ENCODE measurements around the gene SLC10A4. TPM values are rescaled to one million over a fixed set of nuclear protein-coding genes. Genes with fewer than 3 reads are reported as not detected.

Gene SLC10A4
- total and polyA plus RNA-seq, 2 of the 13 experiments (the other 11 are each of a cell fraction or from before 2014, with no cell fraction given), result 0.04 to 0.07 TPM

GRCh38 chr4:48498895-48499294, 15.8 kb downstream of the SLC10A4 start:
- H3K27ac ChIP-seq (ENCODE audit: extremely low read length, insufficient read depth, low read length), result no peak overlapping the region
- 95% methylated on average over 4 of the region's 4 CpGs for WGBS (ENCODE audit: low lambda C conversion rate)
- in situ Hi-C loops (cut with HindIII; ENCODE audit: extremely low pct_ligation_motif_present, low pct_unique_long_range_greater_than_20kb) (no loop called here), intact Hi-C loops (cut with micrococcal nuclease; ENCODE audit: unreplicated experiment) (no loop called here)
- H3K36me3 ChIP-seq (replicated peaks in 1 of 2; ENCODE audit: control insufficient read depth in 1 of 2, insufficient read depth in 2 of 2, low read length in 2 of 2), result 0 out of 5 replicates have a peak, but pooled peaks cover 0 to 6% of the 10 kb centered on the region in 2 experiments
- H3K9me3 ChIP-seq (ENCODE audit: low read length), result no peaks in the 10 kb centered on the region
- H3K4me3 ChIP-seq (replicated peaks in 1 of 3; ENCODE audit: insufficient read depth in 1 of 3, low read depth in 2 of 3, low read length in 3 of 3), result no peak overlapping the region
- BruUV-seq (replicated peaks), result TSS peak; percentile 39
- H3K9ac ChIP-seq (ENCODE audit: insufficient read depth, low read depth, low read length), result no peak overlapping the region
- H3K4me1 ChIP-seq (ENCODE audit: insufficient read depth, low read length), result no peaks in the 10 kb centered on the region
- no peaks in the 10 kb centered on the region for H4K20me1 ChIP-seq (ENCODE audit: insufficient read depth, low read length)
- ATAC-seq (no peak), FAIRE-seq (no peak), DNase-seq (ENCODE audit: low spot score) (no peak)
- no peak overlapping the region for H3K4me2 ChIP-seq (ENCODE audit: low read depth, low read length)
- no peaks in the 10 kb centered on the region for H3K79me2 ChIP-seq (ENCODE audit: insufficient read depth, low read length)
- no peaks in the 10 kb centered on the region; a peak in 1 of 5 replicates for H3K27me3 ChIP-seq (ENCODE audit: control insufficient read depth in 1 of 2, insufficient read depth in 2 of 2, low read length in 2 of 2)
- ChIA-PET POLR2A (no interaction called here), CTCF (ENCODE audit: low intra/inter-chr PET ratio, low total read pairs) (no interaction called here)
- TF ChIP-seq ZNF234 (CRISPR knock-in tag; conservative IDR thresholded peaks at IDR 0.05) (no peak), ZNF33A (CRISPR knock-in tag; IDR thresholded peaks at IDR 0.05; ENCODE audit: borderline replicate concordance) (no peak), BRCA1 (CRISPR knock-in tag; IDR thresholded peaks at IDR 0.05) (no peak), TFDP2 (CRISPR knock-in tag; IDR thresholded peaks at IDR 0.05) (no peak), ASH2L (IDR thresholded peaks at IDR 0.05; ENCODE audit: insufficient read length, low read depth, low read length) (no peak), ZNF329 (CRISPR knock-in tag; IDR thresholded peaks at IDR 0.05; ENCODE audit: low read depth) (no peak), TBX3 (IDR thresholded peaks at IDR 0.05; ENCODE audit: borderline replicate concordance) (no peak), SMAD1 (CRISPR knock-in tag; IDR thresholded peaks at IDR 0.05; ENCODE audit: borderline replicate concordance, low read depth) (no peak)
- TF ChIP-seq, protein P1, sequence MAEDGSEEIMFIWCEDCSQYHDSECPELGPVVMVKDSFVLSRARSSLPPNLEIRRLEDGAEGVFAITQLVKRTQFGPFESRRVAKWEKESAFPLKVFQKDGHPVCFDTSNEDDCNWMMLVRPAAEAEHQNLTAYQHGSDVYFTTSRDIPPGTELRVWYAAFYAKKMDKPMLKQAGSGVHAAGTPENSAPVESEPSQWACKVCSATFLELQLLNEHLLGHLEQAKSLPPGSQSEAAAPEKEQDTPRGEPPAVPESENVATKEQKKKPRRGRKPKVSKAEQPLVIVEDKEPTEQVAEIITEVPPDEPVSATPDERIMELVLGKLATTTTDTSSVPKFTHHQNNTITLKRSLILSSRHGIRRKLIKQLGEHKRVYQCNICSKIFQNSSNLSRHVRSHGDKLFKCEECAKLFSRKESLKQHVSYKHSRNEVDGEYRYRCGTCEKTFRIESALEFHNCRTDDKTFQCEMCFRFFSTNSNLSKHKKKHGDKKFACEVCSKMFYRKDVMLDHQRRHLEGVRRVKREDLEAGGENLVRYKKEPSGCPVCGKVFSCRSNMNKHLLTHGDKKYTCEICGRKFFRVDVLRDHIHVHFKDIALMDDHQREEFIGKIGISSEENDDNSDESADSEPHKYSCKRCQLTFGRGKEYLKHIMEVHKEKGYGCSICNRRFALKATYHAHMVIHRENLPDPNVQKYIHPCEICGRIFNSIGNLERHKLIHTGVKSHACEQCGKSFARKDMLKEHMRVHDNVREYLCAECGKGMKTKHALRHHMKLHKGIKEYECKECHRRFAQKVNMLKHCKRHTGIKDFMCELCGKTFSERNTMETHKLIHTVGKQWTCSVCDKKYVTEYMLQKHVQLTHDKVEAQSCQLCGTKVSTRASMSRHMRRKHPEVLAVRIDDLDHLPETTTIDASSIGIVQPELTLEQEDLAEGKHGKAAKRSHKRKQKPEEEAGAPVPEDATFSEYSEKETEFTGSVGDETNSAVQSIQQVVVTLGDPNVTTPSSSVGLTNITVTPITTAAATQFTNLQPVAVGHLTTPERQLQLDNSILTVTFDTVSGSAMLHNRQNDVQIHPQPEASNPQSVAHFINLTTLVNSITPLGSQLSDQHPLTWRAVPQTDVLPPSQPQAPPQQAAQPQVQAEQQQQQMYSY (CRISPR knock-in tag; IDR thresholded peaks at IDR 0.05), result no peak
- H2AFZ ChIP-seq (ENCODE audit: low read length), result no peak overlapping the region

All from HepG2 (cell line).